GM12872 (cell line): ENCODE results near the gene DNER.
A peak's percentile ranks its signal among the peaks of the same experiment; 100 is the strongest.

Source experiments
- CTCF ChIP-seq: IDR thresholded peaks from 3 replicates; pipeline ENCODE4 v1.5.1; 2011; ENCODE audit warnings: low read depth, mild to moderate bottlenecking, low read length, moderate library complexity; ENCODE audit not compliant: insufficient read depth

The DNER gene

GRCh38 chr2:229431327-229431954, 282.9 kb downstream of the DNER start:
- peak; percentile 31; the same call in 1 of the 3 replicates for TF ChIP-seq CTCF

- TF ChIP-seq CTCF = no peak
Observed at GRCh38 chr2:229429589-229429988, 284.8 kb downstream of the DNER start.

- TF ChIP-seq CTCF = no peak
Observed at GRCh38 chr2:229426464-229426863, 287.9 kb downstream of the DNER start.

- TF ChIP-seq CTCF = no peak
Observed at GRCh38 chr2:229425598-229425997, 288.8 kb downstream of the DNER start.

GRCh38 chr2:229422063-229422462, 292.3 kb downstream of the DNER start:
- TF ChIP-seq CTCF = no peak

GRCh38 chr2:229419158-229419557, 295.2 kb downstream of the DNER start:
- TF ChIP-seq CTCF = no peak

- no peak for TF ChIP-seq CTCF
Observed at GRCh38 chr2:229417916-229418315, 296.4 kb downstream of the DNER start.

- no peak for TF ChIP-seq CTCF
Observed at GRCh38 chr2:229417176-229417575, 297.2 kb downstream of the DNER start.
